IMR-90 (cell line): ENCODE results near the gene AGO3. TPM values are rescaled to one million over a fixed set of nuclear protein-coding genes. Genes with fewer than 3 reads are reported as not detected.

Source experiments
- ATAC-seq: fragments of 200-7000 bp; cut with Tn5 transposase; 2 replicates; pipeline ENCODE4 v1.9.1; 2020; ENCODE audit warnings: low read depth, mild to moderate bottlenecking, moderate library complexity
- BruUV-seq: library from RNA; stranded (reverse); fragments of 400-500 nt; replicated peaks from 2 replicates; lab custom pipeline; 2021; lab: Mats Ljungman, UMichigan
- CTCF ChIA-PET: fragments of 300-600 bp; formaldehyde crosslinking; extraction: SDS; loops from one replicate; lab custom pipeline; 2021; ENCODE audit warnings: antibody characterized with exemption; lab: Yijun Ruan, JAX
- POLR2A ChIA-PET: fragments of 300-600 bp; sonication (Branson Sonifier 250); formaldehyde crosslinking; loops from one replicate; lab custom pipeline; 2022; ENCODE audit warnings: antibody characterized with exemption; ENCODE audit not compliant: unreplicated experiment; lab: Charles Lee
- DNase-seq: peaks from one replicate; pipeline ENCODE4 v3.0.0; 2013
- H2AFZ ChIP-seq: replicated peaks from 2 replicates; pipeline ENCODE3; 2013; ENCODE audit warnings: low read length, mild to moderate bottlenecking; ENCODE audit not compliant: poor library complexity
- H2AK5ac ChIP-seq: 2 replicates; pipeline ENCODE4 v1.6.1; 2013; ENCODE audit warnings: low read depth, low read length, inconsistent platforms
- H2AK9ac ChIP-seq: replicated peaks from 2 replicates; pipeline ENCODE3; 2013; ENCODE audit warnings: mild to moderate bottlenecking, low read depth, low read length, moderate library complexity; ENCODE audit not compliant: poor library complexity
- H2BK120ac ChIP-seq: 2 replicates; pipeline ENCODE4 v1.6.1; 2013; ENCODE audit warnings: low read depth, low read length, inconsistent platforms
- H2BK15ac ChIP-seq: 3 replicates; pipeline ENCODE4 v1.6.1; 2013; ENCODE audit warnings: low read depth, low read length, inconsistent platforms
- H2BK20ac ChIP-seq: 2 replicates; pipeline ENCODE4 v1.6.1; 2013; ENCODE audit warnings: low read depth, mild to moderate bottlenecking, inconsistent platforms, low read length, moderate library complexity
- H2BK5ac ChIP-seq: 2 replicates; pipeline ENCODE4 v1.6.1; 2013; ENCODE audit warnings: mild to moderate bottlenecking, low read depth, low read length, inconsistent platforms; ENCODE audit not compliant: poor library complexity, severe bottlenecking
- H3K14ac ChIP-seq: replicated peaks from 2 replicates; pipeline ENCODE4 v1.6.1; 2013; ENCODE audit warnings: low read depth, low read length, inconsistent platforms
- H3K18ac ChIP-seq: 2 replicates; pipeline ENCODE4 v1.6.1; 2013; ENCODE audit warnings: low read depth, low read length, control low read depth
- H3K23ac ChIP-seq: 2 replicates; pipeline ENCODE4 v1.6.1; 2013; ENCODE audit warnings: low read depth, low read length, inconsistent platforms
- H3K27ac ChIP-seq: 2 replicates; pipeline ENCODE4 v1.5.1; 2013; ENCODE audit warnings: mild to moderate bottlenecking, control low read depth, low read length; ENCODE audit not compliant: insufficient read depth
- H3K27me3 ChIP-seq: 2 replicates; pipeline ENCODE4 v1.6.1; 2013; ENCODE audit warnings: low read length; ENCODE audit not compliant: control insufficient read depth, insufficient read depth
- H3K36me3 ChIP-seq: 2 replicates; pipeline ENCODE4 v1.6.1; 2013; ENCODE audit warnings: low read length, mixed read lengths; ENCODE audit not compliant: control insufficient read depth, insufficient read depth
- H3K4ac ChIP-seq: 2 replicates; pipeline ENCODE4 v1.6.1; 2013; ENCODE audit warnings: low read depth, low read length, inconsistent platforms
- H3K4me1 ChIP-seq: 2 replicates; pipeline ENCODE4 v1.6.1; 2013; ENCODE audit warnings: low read length, mixed read lengths; ENCODE audit not compliant: control insufficient read depth, insufficient read depth
- H3K4me2 ChIP-seq: 2 replicates; pipeline ENCODE4 v1.6.1; 2013; ENCODE audit warnings: low read depth, mild to moderate bottlenecking, control low read depth, low read length, moderate library complexity
- H3K4me3 ChIP-seq: 2 replicates; pipeline ENCODE4 v1.5.1; 2013; ENCODE audit warnings: low read depth, mild to moderate bottlenecking, control low read depth, low read length, moderate library complexity; ENCODE audit not compliant: insufficient read depth
- H3K56ac ChIP-seq: 2 replicates; pipeline ENCODE4 v1.6.1; 2013; ENCODE audit warnings: low read length, inconsistent platforms; ENCODE audit not compliant: insufficient read depth; ENCODE audit errors: extremely low read depth
- H3K79me1 ChIP-seq, 2 experiments: 2 replicates each; pipeline ENCODE4 v1.6.1; 2013; ENCODE audit warnings: low read length in 2 of 2, inconsistent platforms in 1 of 2, low read depth in 1 of 2
- H3K9ac ChIP-seq: 2 replicates; pipeline ENCODE4 v1.6.1; 2013; ENCODE audit warnings: low read depth, low read length, control low read depth
- H3K9me1 ChIP-seq: 2 replicates; pipeline ENCODE4 v1.6.1; 2013; ENCODE audit warnings: low read length, inconsistent platforms; ENCODE audit not compliant: insufficient read depth
- H3K9me3 ChIP-seq: 2 replicates; pipeline ENCODE4 v1.6.1; 2013; ENCODE audit warnings: low read length; ENCODE audit not compliant: control insufficient read depth, insufficient read depth
- H4K20me1 ChIP-seq: 2 replicates; pipeline ENCODE4 v1.6.1; 2013; ENCODE audit warnings: low read length, inconsistent platforms; ENCODE audit not compliant: insufficient read depth
- H4K5ac ChIP-seq: 2 replicates; pipeline ENCODE4 v1.6.1; 2013; ENCODE audit warnings: mild to moderate bottlenecking, low read depth, low read length, control low read depth
- H4K8ac ChIP-seq, 2 experiments: 2 replicates each; pipeline ENCODE4 v1.6.1; 2013; ENCODE audit warnings: low read depth in 2 of 2, low read length in 2 of 2, control low read depth in 1 of 2, inconsistent platforms in 1 of 2
- H4K91ac ChIP-seq: 2 replicates; pipeline ENCODE4 v1.6.1; 2013; ENCODE audit warnings: low read depth, low read length, inconsistent platforms; ENCODE audit not compliant: insufficient read depth
- BHLHE40 ChIP-seq: fragments of 150-350 bp; IDR thresholded peaks from 2 replicates; pipeline ENCODE4 v1.6.1; 2016; ENCODE audit warnings: mild to moderate bottlenecking, low read depth, low read length
- CEBPB ChIP-seq: IDR thresholded peaks from 2 replicates; pipeline ENCODE4 v1.6.1; 2012; ENCODE audit warnings: low read depth, low read length, improper control_type of control experiment
- CHD1 ChIP-seq: IDR thresholded peaks from 2 replicates; pipeline ENCODE4 v1.6.1; 2012; ENCODE audit warnings: low read depth, low read length, improper control_type of control experiment
- MAFK ChIP-seq: IDR thresholded peaks from 2 replicates; pipeline ENCODE4 v1.6.1; 2012; ENCODE audit warnings: low read depth, low read length, improper control_type of control experiment
- MXI1 ChIP-seq: IDR thresholded peaks from 2 replicates; pipeline ENCODE4 v1.6.1; 2012; ENCODE audit warnings: low read depth, mild to moderate bottlenecking, low read length, moderate library complexity, borderline replicate concordance
- NFE2L2 ChIP-seq: fragments of 150-350 bp; IDR thresholded peaks from 2 replicates; pipeline ENCODE4 v1.6.1; 2016; ENCODE audit warnings: low read depth, mild to moderate bottlenecking, low read length
- POLR2A ChIP-seq: IDR thresholded peaks from 2 replicates; pipeline ENCODE4 v1.6.1; 2012; ENCODE audit warnings: mild to moderate bottlenecking, low read depth, low read length
- RFX5 ChIP-seq: IDR thresholded peaks from 2 replicates; pipeline ENCODE4 v1.8.0; 2012; ENCODE audit warnings: low read depth, mild to moderate bottlenecking, low read length, moderate library complexity
- WGBS, 2 experiments: methylation state at CpG; one replicate each; pipeline versions ENCODE4 v1.1.5 to v1.1.7; 2013; ENCODE audit warnings: missing lambda C conversion rate in 2 of 2; ENCODE audit not compliant: insufficient read length in 1 of 2; ENCODE audit errors: extremely low coverage in 2 of 2; 5-methylcytosine and 5-hydroxymethylcytosine counted together
- dilution Hi-C: fragments of 300-500 bp; cut with HindIII; formaldehyde crosslinking; loops from one replicate; pipeline ENCODE4 v1.14.3; 2018; ENCODE audit warnings: low sequenced_read_pairs; ENCODE audit not compliant: unreplicated experiment
- in situ Hi-C: fragments of 300-500 bp; cut with MboI; formaldehyde crosslinking; loops from 3 replicates; pipeline ENCODE4 v1.14.3; 2019; ENCODE audit warnings: low sequenced_read_pairs, inconsistent platforms, mixed read lengths
- intact Hi-C: fragments of 100-400 bp; cut with micrococcal nuclease; formaldehyde crosslinking; loops from 2 replicates; pipeline ENCODE4 v1.10.0; 2022
- polyA plus RNA-seq, 3 experiments: library from polyadenylated mRNA; depleted of rRNA; stranded (reverse); fragments of >200 nt; gene quantifications; 2 replicates each; pipeline ENCODE4 v1.2.3, GENCODE V29; 2012; ENCODE audit warnings: low replicate concordance in 1 of 3
- total RNA-seq: library from RNA; depleted of rRNA; stranded (reverse); fragments of >200 nt; gene quantifications from 2 replicates; pipeline ENCODE4 v1.2.3, GENCODE V29; 2012
- TF ChIP-seq, protein P1 (sequence below): fragments of 150-350 bp; IDR thresholded peaks from 2 replicates; pipeline ENCODE4 v1.6.1; 2016; ENCODE audit warnings: low read depth, mild to moderate bottlenecking, low read length, moderate library complexity, borderline replicate concordance
- TF ChIP-seq, protein P2 (sequence below): fragments of 150-350 bp; IDR thresholded peaks from 2 replicates; pipeline ENCODE4 v1.6.1; 2017; ENCODE audit warnings: mild to moderate bottlenecking, antibody characterized with exemption, low read length, low read depth

Gene AGO3
- total and polyA plus RNA-seq, 2 of the 4 experiments (the other 2 are of a cell fraction), result 8.9 to 25.6 TPM

DNA sequence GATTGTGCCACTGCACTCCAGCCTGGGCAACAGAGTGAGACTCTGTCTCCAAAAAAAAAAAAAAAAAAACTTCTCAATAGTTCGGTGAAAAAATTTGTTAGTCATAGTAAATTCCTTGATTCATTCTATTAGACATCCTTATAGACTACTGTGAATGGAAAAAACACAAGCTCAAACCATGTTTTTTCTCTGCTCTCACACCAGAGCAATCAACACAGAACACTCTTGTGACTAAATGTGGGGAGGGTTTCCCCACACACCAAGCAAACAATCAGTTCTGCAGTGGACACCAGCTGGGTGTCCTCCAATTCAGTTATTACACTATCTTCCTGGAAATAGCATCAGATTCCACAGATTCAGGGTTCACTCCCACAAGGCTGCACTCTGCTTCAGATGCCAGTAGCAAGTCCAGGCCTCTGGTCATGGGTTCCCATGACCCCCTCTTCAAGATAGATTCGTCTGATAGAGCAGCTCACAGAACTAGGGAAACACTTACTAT lies 83.9 kb downstream of the AGO3 start:
- Histone ChIP-seq H3K14ac (no peak overlapping the region), H4K5ac (no peak overlapping the region), H3K27ac (no peak overlapping the region), H3K9me3 (no peaks in the 10 kb centered on the region), H3K4me2 (no peak overlapping the region), H2BK5ac (no peak overlapping the region), H2BK20ac (no peak overlapping the region), H3K27me3 (no peaks in the 10 kb centered on the region), H3K23ac (no peak overlapping the region), H3K4ac (no peak overlapping the region), H3K4me3 (no peak overlapping the region), H4K91ac (no peak overlapping the region), H4K8ac (no peak overlapping the region), H3K9me1 (no peaks in the 10 kb centered on the region), H2AK5ac (no peak overlapping the region), H2AK9ac (no peak overlapping the region), H2AFZ (no peak overlapping the region), H4K20me1 (no peaks in the 10 kb centered on the region), H2BK120ac (no peak overlapping the region), H3K4me1 (no peaks in the 10 kb centered on the region), H3K36me3 (peaks cover 17% of the 10 kb centered on the region), H3K56ac (no peak overlapping the region), H3K18ac (no peak overlapping the region), H2BK15ac (no peak overlapping the region), H3K79me1 (no peaks in the 10 kb centered on the region), H3K9ac (no peak overlapping the region)
- POLR2A ChIA-PET, result no interaction called here
- peak; percentile 27 for DNase-seq
- dilution Hi-C loops, result no loop called here
- TF ChIP-seq CHD1, result no peak
- TF ChIP-seq BHLHE40, result no peak
- no peak for TF ChIP-seq POLR2A
- TF ChIP-seq MAFK, result no peak
- TF ChIP-seq, protein P1, sequence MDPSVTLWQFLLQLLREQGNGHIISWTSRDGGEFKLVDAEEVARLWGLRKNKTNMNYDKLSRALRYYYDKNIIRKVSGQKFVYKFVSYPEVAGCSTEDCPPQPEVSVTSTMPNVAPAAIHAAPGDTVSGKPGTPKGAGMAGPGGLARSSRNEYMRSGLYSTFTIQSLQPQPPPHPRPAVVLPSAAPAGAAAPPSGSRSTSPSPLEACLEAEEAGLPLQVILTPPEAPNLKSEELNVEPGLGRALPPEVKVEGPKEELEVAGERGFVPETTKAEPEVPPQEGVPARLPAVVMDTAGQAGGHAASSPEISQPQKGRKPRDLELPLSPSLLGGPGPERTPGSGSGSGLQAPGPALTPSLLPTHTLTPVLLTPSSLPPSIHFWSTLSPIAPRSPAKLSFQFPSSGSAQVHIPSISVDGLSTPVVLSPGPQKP, result no peak
- TF ChIP-seq CEBPB, result no peak
- no peak for TF ChIP-seq NFE2L2
- no peak for TF ChIP-seq MXI1
- no peak for TF ChIP-seq RFX5
- TF ChIP-seq, protein P2, sequence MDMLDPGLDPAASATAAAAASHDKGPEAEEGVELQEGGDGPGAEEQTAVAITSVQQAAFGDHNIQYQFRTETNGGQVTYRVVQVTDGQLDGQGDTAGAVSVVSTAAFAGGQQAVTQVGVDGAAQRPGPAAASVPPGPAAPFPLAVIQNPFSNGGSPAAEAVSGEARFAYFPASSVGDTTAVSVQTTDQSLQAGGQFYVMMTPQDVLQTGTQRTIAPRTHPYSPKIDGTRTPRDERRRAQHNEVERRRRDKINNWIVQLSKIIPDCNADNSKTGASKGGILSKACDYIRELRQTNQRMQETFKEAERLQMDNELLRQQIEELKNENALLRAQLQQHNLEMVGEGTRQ, result no peak
- CTCF ChIA-PET, result interaction anchor here (0.6 kb wide), 2 partner anchors 240 to 405 kb away, joined by 5 to 6 read pairs; no protein-coding TSS in a partner anchor
- ATAC-seq, result peak; percentile 70
- in situ Hi-C loops, result no loop called here
- intact Hi-C loops, result no loop called here
- BruUV-seq, result no TSS peak
- no CpG with 5 or more reads among the region's 2 CpGs for WGBS, 2 experiments
